Sigmoid colon (tissue), 7 donors: ENCODE results near the gene MAP1LC3B. TPM values are rescaled to one million over a fixed set of nuclear protein-coding genes. Genes with fewer than 3 reads are reported as not detected.

Experiments used
- DNase-seq: peaks from one replicate; pipeline ENCODE4 v3.0.0-alpha.2; 2019
- H3K27ac ChIP-seq, 4 donors: fragments of 200-600 bp; sonication (generic); one replicate each; pipeline ENCODE4 v1.5.1; 2016 to 2019; ENCODE audit warnings: mild to moderate bottlenecking in 1 of 4
- H3K27me3 ChIP-seq, 3 donors: fragments of 200-600 bp; sonication (generic); one replicate each; pipeline ENCODE4 v1.5.1; 2019; ENCODE audit warnings: mild to moderate bottlenecking in 1 of 3
- H3K36me3 ChIP-seq, 4 donors: fragments of 200-600 bp; sonication (generic); one replicate each; pipeline ENCODE4 v1.5.1; 2016 to 2019
- H3K4me1 ChIP-seq, 4 donors: fragments of 200-600 bp; sonication (generic); one replicate each; pipeline ENCODE4 v1.5.1; 2017 to 2019
- H3K4me3 ChIP-seq, 4 donors: fragments of 200-600 bp; sonication (generic); one replicate each; pipeline ENCODE4 v1.5.1; 2017 to 2019; ENCODE audit warnings: mild to moderate bottlenecking in 2 of 4, moderate library complexity in 1 of 4
- H3K9me3 ChIP-seq, 4 donors: fragments of 200-600 bp in 3 of 4; sonication (generic) in 3 of 4; one replicate each; pipeline versions ENCODE4 v1.5.1 to v1.6.1; 2013 to 2019
- CTCF ChIP-seq, 4 experiments: fragments of 450-650 bp in 3 of 4; fragments of 200-600 bp in 1 of 4; IDR thresholded peaks; one replicate each; pipeline ENCODE4 v1.5.1; 2016 to 2019; ENCODE audit warnings: antibody characterized with exemption in 4 of 4, mild to moderate bottlenecking in 3 of 4, moderate library complexity in 2 of 4
- EP300 ChIP-seq, 4 donors: sonication (generic); formaldehyde crosslinking; IDR thresholded peaks; one replicate each; pipeline ENCODE4 v1.6.1; 2017; ENCODE audit warnings: antibody characterized with exemption in 4 of 4
- POLR2A ChIP-seq, 2 donors: fragments of 450-650 bp; IDR thresholded peaks; one replicate each; pipeline ENCODE4 v1.6.1; 2016; ENCODE audit warnings: antibody characterized with exemption in 2 of 2, mild to moderate bottlenecking in 2 of 2, moderate library complexity in 2 of 2
- POLR2AphosphoS5 ChIP-seq, 4 donors: sonication (generic); formaldehyde crosslinking; IDR thresholded peaks; one replicate each; pipeline ENCODE4 v1.6.1; 2017; ENCODE audit warnings: antibody characterized with exemption in 4 of 4
- WGBS, 2 donors: extraction: QIAGEN DNeasy Blood & Tissue Kit; methylation state at CpG; one replicate each; pipeline ENCODE4 v1.1.7; 2013; 5-methylcytosine and 5-hydroxymethylcytosine counted together
- intact Hi-C: fragments of 100-400 bp; cut with DNase I; formaldehyde crosslinking; loops from one replicate; pipeline ENCODE4 v1.15.1; 2023
- polyA plus RNA-seq, 3 donors: library from polyadenylated mRNA; stranded (reverse); fragments of 200-250 nt; gene quantifications; one replicate each; pipeline ENCODE4 v1.2.3, GENCODE V29; 2013
- total RNA-seq, 4 donors: library from RNA; depleted of rRNA; stranded (reverse); fragments of >200 nt; gene quantifications; one replicate each; pipeline ENCODE4 v1.1.0, GENCODE V29; 2016
- donor health status: healthy with polysubstance abuse.
- donor health status: Bipolar disorder and iron deficiency.
- donor health status: healthy.

MAP1LC3B gene
- total and polyA plus RNA-seq, 7 donors = 48.0 to 137 (median 62.4) TPM

GRCh38 chr16:87442581-87442966, 50.4 kb downstream of the MAP1LC3B start:
- WGBS, 2 donors = 90% methylated on average over 4 of the region's 4 CpGs

DNA sequence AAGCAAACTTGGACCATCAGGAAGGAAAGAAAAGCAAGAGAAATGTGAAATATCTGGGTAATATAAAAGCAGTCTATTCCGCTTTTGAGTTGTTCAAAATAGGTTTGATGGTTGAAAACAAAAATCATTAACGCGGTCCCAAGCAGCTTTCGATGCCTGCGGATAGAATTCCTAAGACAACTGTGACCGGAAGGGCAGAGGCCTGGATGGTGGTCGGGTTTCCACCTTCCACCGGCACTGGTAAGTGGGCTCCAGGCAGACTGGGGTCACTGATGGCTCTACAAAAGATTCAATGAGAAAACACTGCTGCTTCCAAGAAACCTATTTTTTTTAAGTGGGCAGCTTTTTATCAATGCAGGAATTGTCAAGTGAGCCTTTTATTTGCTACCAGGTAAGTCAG, 50.9 kb downstream of the MAP1LC3B start:
- no peak for DNase-seq
- intact Hi-C loops = no loop called here
- peaks cover 0 to 23% (median 19%) of the 10 kb centered on the region in 4 donors for H3K4me1 ChIP-seq

More at GRCh38 chr16:87442581-87442966, 50.4 kb downstream of the MAP1LC3B start:
- peaks cover 0 to 5% (median 3%) of the 10 kb centered on the region in 4 donors for H3K36me3 ChIP-seq
- H3K4me1 ChIP-seq = peaks cover 0 to 21% (median 17%) of the 10 kb centered on the region in 4 donors
- H3K9me3 ChIP-seq = no peaks in the 10 kb centered on the region
- H3K27me3 ChIP-seq = no peaks in the 10 kb centered on the region
- no peak for DNase-seq
- TF ChIP-seq POLR2AphosphoS5 (IDR thresholded peaks at IDR 0.05) (no peak), EP300 (IDR thresholded peaks at IDR 0.05) (no peak), POLR2A (IDR thresholded peaks at IDR 0.05) (no peak)
- intact Hi-C loops = no loop called here
- no peak overlapping the region for H3K4me3 ChIP-seq
- no peak overlapping the region for H3K27ac ChIP-seq

GRCh38 chr16:87443964-87444363, 51.8 kb downstream of the MAP1LC3B start:
- Histone ChIP-seq H3K27ac (no peak overlapping the region), H3K27me3 (no peaks in the 10 kb centered on the region), H3K4me1 (peaks cover 0 to 18% (median 14%) of the 10 kb centered on the region in 4 donors), H3K4me3 (no peak overlapping the region), H3K36me3 (peaks cover 0 to 5% (median 3%) of the 10 kb centered on the region in 4 donors), H3K9me3 (no peaks in the 10 kb centered on the region)
- intact Hi-C loops = no loop called here
- WGBS, 2 donors = 92 to 94% methylated on average over 3 of the region's 3 CpGs
- DNase-seq = no peak
- TF ChIP-seq EP300 (IDR thresholded peaks at IDR 0.05) (no peak), CTCF (IDR thresholded peaks at IDR 0.05) (no peak), POLR2AphosphoS5 (IDR thresholded peaks at IDR 0.05) (no peak), POLR2A (IDR thresholded peaks at IDR 0.05) (no peak)

More for the DNA sequence above, 50.9 kb downstream of the MAP1LC3B start:
- Histone ChIP-seq H3K9me3 (no peaks in the 10 kb centered on the region), H3K36me3 (peaks cover 0 to 5% (median 3%) of the 10 kb centered on the region in 4 donors), H3K27me3 (no peaks in the 10 kb centered on the region), H3K4me3 (no peak overlapping the region), H3K27ac (no peak overlapping the region)
- WGBS, 2 donors = 98% methylated on average over 8 of the region's 8 CpGs
- no peak for TF ChIP-seq POLR2AphosphoS5 (IDR thresholded peaks at IDR 0.05)

DNA sequence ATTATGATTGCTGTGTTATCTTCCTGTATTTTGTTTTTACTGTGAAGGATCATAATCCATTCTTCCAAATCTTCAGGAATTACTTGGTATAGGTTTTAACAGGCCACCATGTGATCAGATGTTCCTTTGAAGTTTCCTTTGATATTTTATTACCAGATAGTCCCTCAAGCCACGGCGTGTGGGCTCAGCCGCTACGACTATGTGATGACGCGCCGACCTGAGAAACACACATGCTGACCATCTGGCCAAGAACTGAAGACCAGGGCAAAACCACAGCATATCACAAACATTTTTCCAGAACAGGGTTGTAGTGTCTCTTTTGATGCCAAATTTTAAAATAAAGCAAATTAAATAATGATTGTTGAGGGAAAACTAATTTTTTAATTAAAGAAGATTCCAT, 53.4 kb downstream of the MAP1LC3B start:
- H3K27ac ChIP-seq = no peak overlapping the region
- no peaks in the 10 kb centered on the region for H3K9me3 ChIP-seq
- H3K4me1 ChIP-seq = peaks cover 0 to 18% (median 14%) of the 10 kb centered on the region in 4 donors
- DNase-seq = no peak
- peaks cover 0 to 5% (median 3%) of the 10 kb centered on the region in 4 donors for H3K36me3 ChIP-seq
- WGBS, 2 donors = 91 to 96% methylated on average over 7 of the region's 7 CpGs
- H3K27me3 ChIP-seq = no peaks in the 10 kb centered on the region
- TF ChIP-seq EP300 (IDR thresholded peaks at IDR 0.05) (no peak), CTCF (IDR thresholded peaks at IDR 0.05) (no peak), POLR2A (IDR thresholded peaks at IDR 0.05) (no peak), POLR2AphosphoS5 (IDR thresholded peaks at IDR 0.05) (no peak)
- intact Hi-C loops = loop anchor here (5.0 kb wide), 1 partner anchor 47 kb away; the partner anchor contains the start of gene ZCCHC14
- H3K4me3 ChIP-seq = no peak overlapping the region

GRCh38 chr16:87446479-87446878, 54.3 kb downstream of the MAP1LC3B start:
- Histone ChIP-seq H3K4me1 (peaks cover 0 to 18% (median 14%) of the 10 kb centered on the region in 4 donors), H3K9me3 (no peaks in the 10 kb centered on the region), H3K4me3 (no peak overlapping the region), H3K27me3 (no peaks in the 10 kb centered on the region), H3K36me3 (peaks cover 0 to 8% (median 4%) of the 10 kb centered on the region in 4 donors), H3K27ac (peak overlapping the region; percentile 58 to 82 (median 76))
- TF ChIP-seq CTCF (IDR thresholded peaks at IDR 0.05) (no peak), POLR2AphosphoS5 (IDR thresholded peaks at IDR 0.05) (no peak), EP300 (IDR thresholded peaks at IDR 0.05) (no peak), POLR2A (IDR thresholded peaks at IDR 0.05) (no peak)
- no peak for DNase-seq
- intact Hi-C loops = loop anchor here (5.0 kb wide), 1 partner anchor 46 kb away; the partner anchor contains the start of gene ZCCHC14
- WGBS, 2 donors = 95 to 96% methylated on average over 7 of the region's 7 CpGs
